SW 1271 (cell line): ENCODE measurements around the gene HECTD4.

Source experiments
- DNase-seq, 2 experiments: peaks; one replicate each; lab custom pipeline; 2025; lab: John Stamatoyannopoulos, UW

The HECTD4 gene

DNA sequence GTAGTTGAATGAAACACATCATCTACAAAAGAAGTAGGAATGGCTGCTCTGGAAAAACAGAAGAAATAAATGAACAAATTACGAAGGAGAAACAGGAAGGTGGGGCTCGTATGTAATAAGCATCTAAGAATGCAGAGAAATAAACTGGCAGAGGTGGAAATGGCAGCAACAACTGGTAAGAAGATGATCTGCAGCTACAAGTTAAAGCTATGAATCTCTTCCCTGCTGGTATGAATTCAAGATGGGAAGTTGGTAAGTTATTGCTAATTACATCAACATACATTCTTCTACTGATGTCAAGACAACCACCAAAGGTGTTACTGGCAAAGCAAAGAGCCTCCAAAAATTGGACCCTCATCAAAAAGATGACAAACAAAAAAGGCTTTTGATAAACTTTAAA is 59.8 kb downstream of the HECTD4 start:
- no peak for DNase-seq

DNA sequence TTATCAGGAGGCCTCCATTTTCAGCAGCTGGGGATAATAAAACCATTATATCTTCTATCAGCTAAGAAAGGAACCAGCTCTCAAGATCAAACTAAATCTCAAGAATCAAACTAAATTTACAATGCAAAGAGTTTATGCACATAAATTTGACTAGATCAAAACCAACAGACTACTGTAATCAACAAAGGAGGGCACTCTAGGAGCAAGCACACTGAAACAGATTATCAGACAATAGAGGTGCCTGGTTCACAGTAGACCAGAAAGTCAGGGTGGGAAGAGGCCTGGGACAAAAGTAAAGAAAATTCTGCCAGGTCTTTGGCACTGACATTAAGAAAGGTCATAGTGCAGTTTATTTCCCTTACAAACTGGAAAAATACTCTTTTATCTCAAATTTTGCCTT is 61.0 kb downstream of the HECTD4 start:
- no peak for DNase-seq

DNA sequence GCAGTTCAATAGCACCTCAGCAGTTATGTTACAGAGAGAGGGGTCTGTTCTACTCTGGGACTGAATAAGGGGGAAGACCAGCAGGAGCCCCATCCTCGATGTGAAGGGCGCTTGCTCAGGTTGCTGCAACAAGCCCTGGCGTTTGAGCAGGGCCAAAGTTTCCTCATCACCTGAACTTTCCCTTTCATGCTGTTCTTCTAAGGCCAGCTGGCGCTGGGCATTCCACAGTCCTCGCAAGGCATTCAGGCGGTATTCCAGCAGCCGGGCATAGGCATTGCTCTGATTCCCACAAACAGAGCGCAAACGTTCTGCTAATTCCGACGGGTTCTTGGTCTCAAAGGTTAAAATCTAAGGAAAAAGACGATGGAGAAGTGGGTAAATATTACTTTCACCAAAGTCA is 62.8 kb downstream of the HECTD4 start:
- no peak for DNase-seq

GRCh38 chr12:112317481-112317880 is 64.8 kb downstream of the HECTD4 start:
- no peak for DNase-seq

GRCh38 chr12:112314981-112315380 is 67.2 kb downstream of the HECTD4 start:
- no peak for DNase-seq

- no peak for DNase-seq
Observed at GRCh38 chr12:112309797-112310196, 72.4 kb downstream of the HECTD4 start.

- no peak for DNase-seq
Observed at GRCh38 chr12:112308652-112309051, 73.6 kb downstream of the HECTD4 start.

DNA sequence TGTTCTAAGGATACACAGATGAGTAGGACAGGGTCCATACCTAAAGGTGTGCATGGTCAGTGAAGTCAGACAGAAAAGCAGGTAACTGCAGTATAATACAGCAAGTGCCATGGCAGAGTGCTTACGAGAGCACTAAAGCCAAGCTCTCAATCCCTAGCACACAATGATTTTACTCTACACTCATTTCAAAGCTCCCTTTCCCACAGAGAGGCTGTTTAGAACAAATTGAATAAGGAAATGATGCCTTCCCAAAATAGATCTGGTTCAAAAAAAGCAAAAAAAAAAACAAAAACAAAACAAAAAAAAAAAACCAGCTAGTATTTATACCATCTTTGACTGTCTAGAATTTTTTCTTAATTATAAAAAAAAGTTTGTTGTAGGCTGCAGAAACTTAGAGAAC is 74.1 kb downstream of the HECTD4 start:
- DNase-seq: no peak

DNA sequence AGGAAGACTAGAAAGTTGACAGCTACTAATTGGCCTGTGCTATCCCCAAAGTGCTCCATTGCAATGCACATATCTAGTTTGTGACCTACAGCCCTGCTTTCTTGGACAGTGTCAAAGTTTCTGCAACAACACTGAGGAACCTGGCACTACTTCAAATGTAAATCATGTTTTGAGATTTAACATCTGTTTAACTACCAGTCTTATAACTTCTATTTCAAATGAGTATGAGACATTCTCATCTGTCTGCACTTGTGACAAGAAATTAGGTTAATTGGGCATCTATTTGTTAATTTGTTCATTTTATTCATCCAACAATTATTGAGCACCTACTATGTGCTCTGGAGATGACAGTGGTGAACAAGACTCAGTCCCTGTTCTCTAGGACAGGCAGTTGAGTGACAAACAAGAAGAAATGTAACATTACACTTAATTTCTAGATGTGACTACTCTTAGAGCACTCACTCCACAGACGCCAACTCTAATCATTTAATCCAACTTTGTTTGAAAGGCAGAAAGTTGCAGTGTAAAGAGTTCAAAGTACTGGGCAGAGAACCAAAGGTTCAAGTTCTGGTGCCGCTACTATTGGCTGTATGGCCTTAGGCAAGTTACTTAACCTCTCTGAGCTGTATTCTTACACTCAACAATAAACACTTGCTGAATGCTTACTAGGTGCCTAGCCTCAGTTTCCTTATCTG is 74.8 kb downstream of the HECTD4 start:
- DNase-seq: no peak

GRCh38 chr12:112305951-112306350 is 76.3 kb downstream of the HECTD4 start:
- no peak for DNase-seq

- DNase-seq: no peak
Observed at GRCh38 chr12:112304436-112304835, 77.8 kb downstream of the HECTD4 start.

DNA sequence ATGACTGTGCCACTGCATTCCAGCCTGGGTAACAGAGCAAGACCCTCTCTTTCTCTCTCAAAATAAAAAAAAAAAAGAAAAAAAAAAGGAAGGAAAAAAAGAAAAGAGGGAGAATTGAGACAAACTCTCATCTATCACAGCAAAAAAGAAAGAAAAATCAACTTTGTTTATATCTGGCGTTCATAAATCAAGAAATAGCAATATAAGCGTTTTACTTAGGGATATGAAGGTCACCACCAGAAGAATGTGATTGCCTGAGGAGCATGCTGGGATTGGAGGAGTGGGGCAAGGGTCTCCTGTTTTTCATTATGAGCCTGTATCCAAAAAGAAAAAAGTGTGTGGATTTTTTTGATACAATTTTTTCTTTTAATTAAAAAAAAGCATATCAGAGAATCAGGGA is 78.4 kb downstream of the HECTD4 start:
- no peak for DNase-seq

DNA sequence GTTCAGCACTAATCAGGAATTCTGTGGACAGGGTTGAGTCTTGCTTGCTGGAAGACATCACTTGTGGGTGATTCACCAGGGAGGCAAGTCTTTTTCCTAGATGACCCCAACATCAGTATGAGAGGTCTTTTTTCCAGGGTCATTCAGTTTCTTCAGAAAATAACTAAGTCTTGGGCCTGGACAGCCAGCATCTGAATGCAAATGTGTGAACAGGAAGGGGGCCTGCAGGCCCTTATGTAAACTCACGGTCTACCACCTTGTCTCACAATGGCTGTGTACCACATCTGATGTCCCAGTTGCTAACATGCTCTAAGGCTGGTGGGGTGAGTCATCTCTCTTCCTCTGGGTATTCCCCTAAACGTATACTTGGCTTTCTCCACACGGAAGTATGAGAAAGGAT is 79.2 kb downstream of the HECTD4 start:
- DNase-seq: peak in 1 of 2 experiments; percentile 61

GRCh38 chr12:112299704-112300103 is 82.5 kb downstream of the HECTD4 start:
- DNase-seq: no peak

DNA sequence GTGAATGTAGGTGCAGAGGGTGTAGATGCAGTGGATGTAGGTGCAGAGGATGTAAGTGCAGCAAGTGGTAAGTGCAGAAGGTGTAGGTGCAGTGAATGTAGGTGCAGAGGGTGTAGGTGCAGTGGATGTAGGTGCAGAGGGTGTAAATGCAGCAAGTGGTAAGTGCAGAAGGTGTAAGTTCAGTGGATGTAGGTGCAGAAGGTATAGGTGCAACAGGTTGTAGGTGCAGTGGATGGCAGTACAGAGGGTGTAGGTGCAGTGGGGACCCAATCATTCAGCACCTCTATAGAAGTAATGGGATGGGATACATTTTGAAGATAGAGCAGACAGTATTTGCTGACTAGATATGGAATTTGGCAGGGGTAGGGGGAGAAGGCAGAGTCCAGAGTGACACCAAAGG is 85.0 kb downstream of the HECTD4 start:
- no peak for DNase-seq

GRCh38 chr12:112296183-112296582 is 86.0 kb downstream of the HECTD4 start:
- no peak for DNase-seq

- DNase-seq: no peak
Observed at GRCh38 chr12:112294793-112295192, 87.4 kb downstream of the HECTD4 start.

DNA sequence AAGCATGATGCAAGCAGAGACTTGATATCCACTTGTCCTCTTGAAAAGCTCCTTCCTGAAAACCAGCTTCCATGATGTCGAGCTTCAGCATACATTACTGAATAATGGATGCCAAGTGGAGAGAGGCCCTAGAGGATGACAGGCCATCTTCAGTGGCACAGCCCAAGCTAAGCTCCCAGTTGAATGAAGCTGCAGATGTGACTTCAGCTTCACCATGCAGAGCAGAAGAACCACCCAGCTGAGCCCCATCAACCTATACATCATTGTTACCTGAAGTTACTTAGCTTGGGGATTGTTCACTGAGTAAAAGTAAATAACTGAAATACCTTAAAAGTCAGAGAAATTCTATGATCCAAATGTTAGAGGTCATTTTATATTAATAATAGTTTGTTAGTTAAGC is 93.6 kb downstream of the HECTD4 start:
- no peak for DNase-seq

GRCh38 chr12:112285600-112286401 is 96.4 kb downstream of the HECTD4 start:
- no peak for DNase-seq

DNA sequence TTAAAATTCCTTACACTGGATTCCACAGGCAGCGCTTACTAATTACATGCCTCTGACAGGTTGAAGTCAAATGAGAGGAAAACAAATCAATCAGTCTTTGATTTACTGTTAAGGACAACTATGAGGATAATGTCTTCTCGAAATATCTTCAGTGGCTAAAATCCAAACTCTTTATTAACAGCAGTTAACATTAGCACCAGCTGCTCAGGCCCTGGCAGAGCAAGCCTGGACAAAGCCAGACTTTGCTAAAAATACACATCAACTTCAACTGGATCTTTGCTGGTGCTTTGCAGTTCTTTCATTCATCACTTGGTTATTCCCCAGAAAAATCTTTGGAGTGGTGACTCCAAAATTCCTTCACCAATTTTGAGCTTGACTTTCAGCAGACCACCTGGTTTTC is 98.7 kb downstream of the HECTD4 start:
- DNase-seq: no peak

- no peak for DNase-seq
Observed at GRCh38 chr12:112282920-112283319, 99.3 kb downstream of the HECTD4 start.

- no peak for DNase-seq
Observed at GRCh38 chr12:112275836-112276235, 106.4 kb downstream of the HECTD4 start.

- no peak for DNase-seq
Observed at GRCh38 chr12:112275207-112275606, 107.0 kb downstream of the HECTD4 start.

GRCh38 chr12:112270673-112271072 is 111.6 kb downstream of the HECTD4 start:
- DNase-seq: no peak
